SIG-M5 treated with dmso at 0.1 percent for 504 hours (cell line): ENCODE measurements around the gene PLCB1.

ENCODE experiments used
- DNase-seq: peaks from one replicate; lab custom pipeline; 2025; ENCODE audit not compliant: unreplicated experiment; lab: John Stamatoyannopoulos, UW

PLCB1 gene

DNA sequence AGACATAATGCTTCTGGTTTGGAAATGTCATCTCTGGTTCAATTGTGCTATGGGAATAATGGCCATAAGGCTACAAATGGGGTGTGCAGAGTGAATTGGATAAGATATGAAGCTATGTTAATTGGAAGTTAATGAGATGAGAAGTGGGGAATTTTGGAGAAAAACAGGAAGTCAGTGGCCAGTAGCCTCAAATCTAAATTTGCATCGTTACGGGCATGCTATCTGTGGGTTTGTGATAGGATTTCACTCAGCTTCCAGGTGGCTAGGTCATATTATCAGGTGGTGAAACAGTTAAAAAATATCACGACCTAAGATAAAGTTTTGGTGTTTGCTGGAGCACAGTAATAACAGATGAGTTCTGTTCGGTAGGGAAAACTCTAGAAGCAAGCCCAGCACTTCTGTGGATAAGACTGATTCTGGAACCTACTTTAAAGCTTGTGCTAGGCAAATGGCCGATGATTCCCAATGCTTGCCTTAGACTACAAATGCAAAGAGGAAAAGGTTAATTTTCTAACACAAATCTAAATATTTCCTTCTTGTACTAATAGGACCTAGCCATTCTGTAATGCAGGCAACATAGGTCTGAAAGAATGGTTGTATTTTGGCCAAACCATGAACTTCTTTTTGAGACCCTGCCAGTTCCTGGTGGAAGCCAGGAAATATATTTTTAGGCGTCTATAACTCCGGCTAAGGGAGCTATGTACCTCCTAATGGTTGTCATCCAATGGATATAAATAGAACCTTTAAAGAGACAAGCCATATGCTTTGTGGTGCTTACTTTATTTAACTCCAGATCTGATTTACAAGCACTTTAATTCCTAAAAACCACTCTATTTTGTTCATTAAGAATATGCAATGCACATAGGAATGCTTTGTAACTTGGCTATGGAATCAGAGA is 111.0 kb downstream of the PLCB1 start:
- no peak for DNase-seq

DNA sequence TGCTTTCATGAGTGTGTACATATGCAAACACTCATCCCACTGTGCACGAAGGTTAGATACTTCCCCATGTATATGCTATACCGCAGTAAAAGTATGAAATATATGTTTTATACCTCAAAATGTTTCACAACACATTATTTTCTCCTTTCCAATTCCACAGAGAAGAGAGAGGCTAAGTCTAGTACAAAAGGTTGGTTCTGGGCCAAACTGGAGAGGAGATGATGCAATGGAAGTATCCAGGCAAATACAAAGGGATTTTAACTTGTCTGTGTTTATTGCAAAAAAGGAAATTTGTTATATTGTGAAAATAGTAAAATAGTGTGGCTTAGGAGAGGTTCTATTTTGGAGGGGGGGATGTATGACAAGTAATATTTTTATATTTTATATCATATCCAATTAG is 112.6 kb downstream of the PLCB1 start:
- DNase-seq = no peak

DNA sequence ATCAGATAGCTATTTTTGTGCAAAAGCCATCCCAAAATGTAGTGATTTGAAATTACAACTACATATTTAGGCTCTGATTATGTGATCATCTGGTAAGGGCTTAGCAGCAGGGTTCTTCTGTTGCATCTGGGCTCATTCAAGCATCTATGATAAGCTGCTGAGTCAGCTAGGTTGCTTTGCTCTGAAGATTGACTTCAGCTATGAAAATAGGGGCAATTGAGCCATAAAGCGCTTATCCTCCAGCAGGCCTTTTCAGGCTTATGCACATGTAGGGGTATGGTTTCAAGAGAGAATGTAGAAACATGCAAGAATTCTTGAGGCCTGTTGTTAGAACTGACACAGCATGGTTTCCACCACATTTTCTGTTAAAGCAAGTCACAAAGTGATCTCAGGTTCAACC is 114.1 kb downstream of the PLCB1 start:
- no peak for DNase-seq

DNA sequence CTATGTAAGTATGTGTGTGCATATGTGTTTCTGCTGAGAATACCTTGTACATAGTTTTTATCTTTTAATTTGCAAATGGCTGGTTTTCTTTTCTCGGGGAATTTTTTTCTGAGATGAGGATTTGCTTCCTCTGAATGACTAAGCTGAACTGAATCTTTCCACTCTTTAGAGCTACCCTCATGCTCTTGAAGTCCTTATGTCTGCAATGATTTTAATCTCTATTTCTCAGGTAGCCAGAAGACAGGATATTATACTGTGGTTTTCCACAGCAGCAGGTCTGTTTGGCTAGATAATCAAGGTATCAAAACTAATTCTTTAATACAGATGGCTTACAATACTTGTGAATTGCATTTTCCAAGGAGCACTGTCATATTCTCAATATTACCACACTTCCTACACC is 114.7 kb downstream of the PLCB1 start:
- no peak for DNase-seq

DNA sequence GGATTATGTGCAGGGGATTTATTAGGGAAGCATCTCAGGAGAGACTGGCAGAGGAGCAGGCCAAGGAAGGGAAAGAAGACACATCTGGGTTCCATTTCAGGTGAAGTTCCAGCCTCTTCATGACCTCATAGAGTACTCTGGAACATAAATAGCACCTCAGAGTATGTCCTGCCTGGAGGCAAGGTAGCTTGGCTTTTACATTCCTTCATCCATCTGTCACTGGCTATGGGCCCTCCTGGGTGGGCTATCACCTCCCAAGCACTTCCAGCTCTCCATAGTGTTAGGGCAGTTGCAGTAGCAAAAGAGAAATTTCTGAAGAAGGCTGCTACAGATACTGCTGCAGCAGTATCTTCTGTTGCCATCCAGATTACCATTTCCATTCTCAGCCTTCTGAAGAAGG is 116.0 kb downstream of the PLCB1 start:
- no peak for DNase-seq

DNA sequence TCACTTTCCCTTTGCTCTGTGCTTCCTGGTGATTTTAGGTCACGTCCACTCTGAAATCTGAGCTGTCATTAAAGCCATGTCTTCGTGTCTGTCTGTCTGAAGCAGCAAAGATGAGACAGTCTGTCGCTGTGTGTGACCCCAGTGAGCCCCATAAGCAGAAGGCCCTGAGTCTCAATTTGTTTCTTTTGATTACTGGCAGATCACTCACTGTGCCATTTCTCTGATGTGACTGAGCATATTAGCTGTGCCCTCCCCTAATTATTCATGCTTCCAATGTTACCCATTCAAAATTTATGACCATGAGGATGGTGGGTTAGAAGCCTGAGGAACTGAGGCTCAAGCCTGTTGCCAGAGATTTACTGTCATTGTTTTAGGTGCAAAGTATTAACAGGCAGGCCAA is 117.6 kb downstream of the PLCB1 start:
- DNase-seq = no peak

DNA sequence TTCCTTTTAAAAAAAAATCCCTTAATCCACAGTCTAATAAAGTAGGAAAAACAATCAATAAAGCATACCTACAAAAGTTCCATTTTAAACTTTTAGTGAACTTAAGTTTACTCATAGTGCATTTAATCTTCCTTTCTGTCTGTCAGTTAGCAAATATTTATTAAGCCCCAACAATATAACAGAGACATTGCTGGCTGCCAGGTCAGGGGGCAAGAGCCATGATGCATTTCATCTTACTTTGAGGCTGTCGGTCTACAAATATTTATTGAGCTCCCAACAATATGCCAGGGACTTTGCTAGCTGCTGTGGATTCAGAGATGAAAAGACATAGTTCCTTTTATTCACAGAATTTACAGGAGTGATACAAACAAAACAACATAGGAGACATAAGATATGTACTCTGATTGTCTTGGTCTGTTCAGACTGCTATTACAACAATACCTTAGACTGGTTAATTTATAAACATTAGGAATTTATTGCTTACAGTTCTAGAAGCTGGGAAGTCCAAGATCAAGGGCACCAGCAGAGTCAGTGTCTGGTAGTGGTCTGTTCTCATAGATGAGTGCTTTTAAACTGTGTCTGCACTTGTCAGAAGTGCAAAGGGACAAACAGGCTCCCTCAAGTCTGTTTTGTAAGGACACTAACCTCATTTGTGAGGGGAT is 118.6 kb downstream of the PLCB1 start:
- peak; percentile 14 for DNase-seq

DNA sequence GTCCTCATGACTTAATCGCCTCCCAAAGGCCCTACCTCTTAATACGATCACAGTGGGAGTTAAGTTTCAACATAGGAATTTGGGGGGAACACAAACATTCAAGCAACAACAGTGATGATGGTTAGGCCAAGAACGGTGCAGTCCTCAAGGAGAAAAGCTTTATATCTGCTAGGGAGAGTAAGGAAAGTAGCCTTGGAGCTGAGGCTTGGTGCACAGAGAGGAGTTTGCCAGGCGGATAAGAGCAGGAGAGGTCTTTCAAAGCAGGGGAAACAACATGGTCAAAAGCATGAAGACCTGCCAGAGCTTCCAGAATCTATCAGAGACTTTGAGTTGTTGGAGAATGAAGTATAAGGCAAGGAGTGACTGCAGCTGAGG is 119.1 kb downstream of the PLCB1 start:
- no peak for DNase-seq

DNA sequence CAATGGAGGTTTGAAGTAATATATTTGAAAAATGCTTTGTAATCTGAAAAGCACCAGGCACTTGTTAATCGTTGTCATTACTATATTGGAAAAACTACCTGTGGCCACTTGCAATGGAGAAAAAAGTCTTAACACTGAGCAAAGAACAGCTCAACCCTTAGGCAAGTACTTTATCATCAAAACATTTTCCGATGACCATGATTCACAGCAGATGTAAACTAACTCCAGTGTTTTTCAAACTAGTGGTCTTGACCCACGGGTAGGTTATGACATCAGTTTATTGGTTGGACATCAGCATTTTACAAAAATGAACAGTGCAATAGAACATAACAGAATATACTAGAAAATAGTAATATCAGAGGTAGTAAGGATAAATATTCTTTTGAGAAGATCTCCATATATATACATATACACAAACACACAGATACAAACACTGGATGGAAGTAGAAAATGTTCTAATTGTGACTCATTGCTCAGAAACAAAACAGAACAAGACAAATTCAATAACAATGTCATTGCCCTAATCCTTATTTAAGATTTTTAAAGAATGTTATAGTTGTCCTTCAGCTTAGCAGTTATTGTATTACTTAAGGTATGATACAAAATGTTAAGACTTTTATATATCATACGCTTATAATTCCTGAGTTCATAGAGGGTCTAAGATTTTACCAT is 123.0 kb downstream of the PLCB1 start:
- no peak for DNase-seq

DNA sequence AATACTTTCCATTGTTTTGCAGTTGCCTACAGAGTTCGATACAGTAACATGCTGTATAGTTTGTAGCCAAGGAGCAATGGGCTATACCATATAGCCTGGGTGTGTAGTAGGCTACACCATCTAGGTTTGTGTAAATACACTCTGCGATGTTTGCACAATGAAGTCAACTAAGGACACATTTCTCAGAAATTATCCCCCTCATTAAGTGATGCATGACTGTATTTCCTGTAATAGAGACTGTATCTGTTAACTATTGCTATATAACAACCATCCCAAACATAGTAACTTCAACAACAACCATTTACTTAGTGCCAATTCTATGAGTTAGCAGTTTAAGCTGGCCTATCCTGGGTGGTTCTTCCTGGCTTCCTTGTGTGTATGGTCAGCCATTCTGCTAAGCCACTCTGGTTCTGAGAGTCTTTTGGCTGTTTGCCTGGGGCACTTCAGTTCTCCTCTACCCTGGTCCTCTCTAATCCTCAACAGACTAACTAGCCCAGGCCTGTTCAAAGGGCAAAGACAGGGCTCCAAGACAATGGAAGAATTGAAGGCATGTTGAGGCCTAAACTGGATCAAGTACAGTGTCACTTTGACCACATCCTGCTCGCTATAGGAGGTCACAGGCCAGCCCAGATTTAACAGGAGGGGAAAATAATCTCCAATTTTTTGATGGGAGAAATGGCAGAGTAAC is 124.0 kb downstream of the PLCB1 start:
- DNase-seq = no peak

DNA sequence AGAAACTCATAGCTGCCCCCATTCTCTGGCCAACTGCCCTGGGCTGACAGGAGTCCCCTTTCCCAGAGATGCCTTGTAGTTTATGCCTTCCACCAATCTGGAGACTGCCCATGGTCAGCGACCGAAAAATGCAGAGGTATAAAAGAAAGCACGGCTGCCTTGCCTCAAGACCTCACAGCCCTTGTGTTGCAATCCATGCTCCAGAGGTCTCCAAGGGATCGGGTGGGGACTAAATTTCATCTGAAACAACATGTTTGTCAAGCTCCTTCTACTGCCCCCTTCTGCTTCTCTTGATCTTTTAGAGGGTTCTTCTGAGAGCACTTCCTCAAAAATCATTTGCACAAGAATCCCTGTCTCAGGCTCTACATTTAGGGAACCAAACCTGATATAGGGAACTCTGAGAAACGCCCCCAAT is 128.8 kb downstream of the PLCB1 start:
- DNase-seq = peak; percentile 86

DNA sequence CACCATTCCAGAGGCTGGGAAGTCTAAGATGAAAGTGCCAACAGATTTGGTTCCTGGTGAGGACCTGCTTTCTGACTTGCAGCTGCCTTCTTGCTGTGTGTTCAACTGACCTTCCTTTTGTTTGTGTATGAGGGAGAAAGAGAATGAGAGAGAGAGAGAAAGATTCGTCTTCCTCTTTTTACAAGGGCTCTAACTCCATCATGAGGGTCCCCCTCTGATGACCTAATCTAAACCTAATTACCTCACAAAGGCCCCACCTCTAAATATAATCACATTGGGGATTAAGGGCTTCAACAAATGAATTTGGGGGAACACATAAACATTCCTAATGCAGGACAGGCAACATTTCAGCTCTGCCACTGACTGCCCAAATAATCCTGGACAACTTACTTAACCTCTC is 130.7 kb downstream of the PLCB1 start:
- no peak for DNase-seq

DNA sequence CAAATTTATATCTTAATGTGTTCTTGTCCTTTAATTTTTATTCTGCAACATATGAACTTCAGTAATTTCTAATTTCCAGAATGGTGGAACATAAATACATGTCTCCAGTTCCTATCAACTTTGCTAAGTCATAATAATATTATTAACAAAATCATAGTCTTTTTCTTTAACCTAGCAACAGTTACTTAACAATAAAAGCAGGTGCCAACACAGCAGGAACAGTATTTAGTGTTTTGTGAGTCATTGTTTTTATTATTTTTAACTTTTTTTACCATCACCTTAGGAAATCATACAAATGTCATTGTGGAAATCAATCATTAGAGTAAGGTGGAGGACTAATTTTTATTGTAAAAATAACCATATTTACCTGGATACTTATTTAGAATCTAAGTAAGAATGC is 133.5 kb downstream of the PLCB1 start:
- no peak for DNase-seq

DNA sequence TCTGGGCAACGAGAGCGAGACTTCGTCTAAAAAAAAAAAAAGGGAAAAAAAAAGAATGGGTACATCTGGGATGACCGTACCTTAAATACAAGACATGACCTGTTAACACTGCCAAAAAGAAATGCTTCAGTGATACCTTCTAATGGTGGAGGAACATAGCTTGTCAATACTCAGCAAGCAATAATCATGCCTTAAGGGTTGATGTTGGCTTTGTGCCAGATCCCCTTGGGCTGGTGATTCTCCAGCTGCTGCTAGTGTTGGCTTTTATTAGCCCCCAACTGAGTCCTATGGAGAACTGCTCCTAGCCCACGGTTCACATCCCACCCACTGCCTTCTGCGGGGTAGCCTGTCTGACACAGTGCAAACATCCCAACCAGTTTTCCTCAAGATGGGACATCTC is 134.9 kb downstream of the PLCB1 start:
- DNase-seq = no peak

DNA sequence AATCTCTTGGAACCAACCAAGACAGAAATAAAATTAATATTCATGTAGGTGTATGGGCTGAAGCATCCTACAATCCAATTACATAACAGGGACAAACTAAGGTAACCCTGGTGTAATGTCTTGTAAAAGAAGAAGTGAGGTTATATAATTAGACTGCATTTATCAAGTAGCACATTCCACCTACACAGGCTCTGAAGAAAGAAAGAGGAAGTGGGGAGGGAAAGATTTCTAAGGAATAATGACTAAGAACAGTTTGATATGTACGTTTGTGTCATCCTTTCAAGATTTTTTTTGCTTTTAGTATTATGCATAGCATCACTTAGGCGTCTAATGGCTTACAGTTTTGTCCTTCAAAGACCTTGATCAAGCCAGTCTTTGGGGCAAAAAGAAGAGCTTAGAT is 139.7 kb downstream of the PLCB1 start:
- DNase-seq = peak; percentile 26

DNA sequence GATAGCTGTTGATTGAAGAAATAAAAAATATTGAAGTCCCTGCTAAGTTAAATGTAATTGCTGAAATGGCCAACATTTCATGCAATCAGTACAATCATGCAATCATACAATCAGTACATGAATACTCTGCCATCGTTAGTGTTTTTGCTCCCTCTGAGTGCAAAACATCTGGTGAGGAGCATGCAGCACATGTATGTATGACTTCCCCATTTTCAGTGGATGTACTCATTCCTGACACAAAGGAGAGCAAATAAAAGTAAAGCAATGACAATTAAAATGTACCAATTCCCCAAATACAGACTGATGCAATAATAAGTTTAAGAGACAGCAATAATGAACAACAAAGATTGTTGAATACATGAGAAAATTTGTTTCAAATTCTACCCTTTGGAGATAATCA is 140.7 kb downstream of the PLCB1 start:
- peak; percentile 10 for DNase-seq

DNA sequence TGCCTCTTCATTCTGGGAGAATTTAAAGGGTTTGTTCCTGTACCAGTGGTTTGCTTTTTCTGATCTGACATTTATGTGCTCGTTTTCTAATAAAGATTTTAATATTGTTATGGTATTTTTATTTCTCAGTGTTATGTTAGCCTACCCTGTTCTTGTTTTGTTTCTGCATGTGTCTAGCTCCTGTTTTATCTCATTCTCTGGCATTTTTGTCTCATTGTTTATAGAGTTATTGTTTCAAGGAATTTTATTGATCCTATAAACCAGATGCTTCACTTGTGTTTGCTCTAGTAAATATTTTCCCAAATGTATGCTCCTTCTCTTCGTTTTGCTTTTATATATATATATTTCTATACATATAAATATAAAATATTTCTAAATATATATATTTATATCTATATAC is 152.8 kb downstream of the PLCB1 start:
- DNase-seq = no peak

DNA sequence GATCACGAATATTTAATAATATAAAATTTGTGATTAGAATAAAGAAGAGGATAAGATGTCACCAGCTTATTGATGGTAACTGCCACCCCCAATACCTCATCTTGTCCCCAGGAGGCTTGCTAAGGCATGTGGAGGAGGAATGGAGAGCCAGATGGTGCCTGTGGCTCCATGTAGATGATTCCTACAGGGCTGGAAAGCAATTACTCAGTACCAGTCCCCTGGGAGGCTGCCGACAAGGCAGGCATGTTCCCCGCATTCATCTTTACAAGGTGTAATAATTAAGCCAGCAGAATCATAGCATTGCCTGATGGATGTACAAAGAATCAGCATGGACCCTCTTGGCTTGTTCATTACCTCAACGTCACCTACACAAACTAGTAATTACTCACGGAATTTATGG is 155.3 kb downstream of the PLCB1 start:
- DNase-seq = no peak

DNA sequence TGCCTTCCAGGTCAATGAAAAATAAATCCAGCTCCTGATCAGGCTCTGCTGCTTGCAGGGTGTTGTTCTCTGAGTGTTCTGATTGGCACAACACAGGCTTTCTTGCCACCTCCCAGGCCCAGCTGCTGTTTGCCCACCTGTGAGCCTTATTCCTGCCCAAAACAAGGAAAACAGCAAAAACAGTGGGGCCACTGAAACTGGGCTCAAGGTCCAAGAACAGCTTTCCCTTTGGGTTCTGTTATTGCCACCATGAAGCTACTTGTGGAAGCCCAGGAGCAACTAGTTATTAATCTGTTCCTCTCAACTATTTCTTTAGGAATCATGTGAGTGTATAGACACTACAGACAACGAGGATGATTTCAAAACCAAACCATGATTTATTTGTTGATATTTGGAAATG is 159.1 kb downstream of the PLCB1 start:
- DNase-seq = no peak

DNA sequence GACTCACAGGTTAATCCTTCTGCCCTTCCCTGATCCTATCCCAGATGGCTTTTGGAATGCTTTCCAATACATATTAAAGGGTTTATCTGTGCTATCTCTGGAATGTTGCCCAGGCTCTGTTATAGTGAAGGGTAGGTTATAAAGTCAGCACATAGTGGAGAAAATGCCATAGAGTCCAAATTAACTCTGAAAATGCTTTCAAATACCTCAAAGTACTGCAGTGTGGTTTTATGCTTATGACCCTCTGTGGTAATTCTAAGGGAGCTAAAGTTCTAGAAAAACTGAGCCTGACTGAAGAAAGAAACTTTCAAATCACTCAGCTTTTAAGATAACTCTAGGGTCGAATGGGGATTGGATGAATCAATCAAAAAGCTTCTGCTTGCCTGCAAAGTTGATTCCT is 159.8 kb downstream of the PLCB1 start:
- no peak for DNase-seq

DNA sequence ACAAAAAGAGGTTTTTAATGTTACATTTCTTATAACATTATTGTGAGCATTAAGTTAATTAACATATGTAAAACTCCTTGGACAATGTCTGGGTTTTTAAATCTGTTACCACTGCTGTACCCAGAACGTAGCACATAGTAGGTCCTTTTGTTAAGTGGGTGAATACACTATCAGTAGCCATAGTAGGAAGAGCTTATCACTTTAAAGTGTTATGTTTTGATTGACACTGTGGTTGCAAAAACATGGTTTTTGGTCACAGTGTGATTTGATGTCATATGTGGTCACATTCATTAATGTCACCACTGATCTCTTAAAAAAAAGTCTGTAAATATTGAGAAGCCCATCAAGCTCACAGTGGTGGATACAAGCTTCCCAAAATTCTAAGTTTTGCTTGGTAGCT is 160.7 kb downstream of the PLCB1 start:
- no peak for DNase-seq

DNA sequence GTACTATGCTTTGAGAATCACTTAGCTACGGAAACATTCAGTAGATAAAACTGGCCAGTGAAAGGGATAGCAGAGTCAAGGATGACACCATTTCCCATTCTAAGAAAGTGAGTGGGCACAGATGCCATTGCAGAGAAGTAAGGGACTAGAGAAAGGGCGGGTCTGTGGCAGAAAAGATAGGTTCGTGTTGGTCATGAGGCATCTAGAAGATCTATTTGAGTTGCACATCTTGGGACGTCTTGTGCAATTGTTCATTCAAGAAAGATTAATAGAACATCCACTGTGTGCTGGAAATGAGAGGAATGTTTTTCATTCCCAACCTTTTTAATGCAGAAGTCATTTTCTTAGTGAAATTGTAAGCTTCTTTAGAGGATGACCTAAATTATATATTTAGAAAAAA is 161.7 kb downstream of the PLCB1 start:
- DNase-seq = no peak
